ENCODE results near the gene DNAJA1.

DNA sequence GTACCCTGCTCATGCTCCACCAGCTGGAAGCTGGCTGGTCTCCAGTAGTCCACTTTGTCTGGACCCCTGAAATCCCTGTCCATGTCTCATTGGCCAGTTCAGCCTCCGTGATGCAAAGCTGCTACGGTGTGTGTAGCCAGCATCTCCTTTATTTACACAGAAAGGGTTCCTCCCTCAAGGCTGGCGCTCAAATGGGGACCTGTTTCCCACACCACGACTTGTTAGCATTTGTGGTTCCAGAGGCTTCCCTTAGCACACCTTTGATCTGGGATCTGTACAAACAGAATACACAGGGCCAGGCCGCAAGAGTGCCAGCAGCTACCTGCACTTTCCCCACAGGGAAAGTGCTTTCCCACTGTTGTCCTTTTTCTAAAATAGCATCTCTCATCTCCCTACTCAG lies 57.1 kb downstream of the DNAJA1 start:
- TF ChIP-seq, protein P1, sequence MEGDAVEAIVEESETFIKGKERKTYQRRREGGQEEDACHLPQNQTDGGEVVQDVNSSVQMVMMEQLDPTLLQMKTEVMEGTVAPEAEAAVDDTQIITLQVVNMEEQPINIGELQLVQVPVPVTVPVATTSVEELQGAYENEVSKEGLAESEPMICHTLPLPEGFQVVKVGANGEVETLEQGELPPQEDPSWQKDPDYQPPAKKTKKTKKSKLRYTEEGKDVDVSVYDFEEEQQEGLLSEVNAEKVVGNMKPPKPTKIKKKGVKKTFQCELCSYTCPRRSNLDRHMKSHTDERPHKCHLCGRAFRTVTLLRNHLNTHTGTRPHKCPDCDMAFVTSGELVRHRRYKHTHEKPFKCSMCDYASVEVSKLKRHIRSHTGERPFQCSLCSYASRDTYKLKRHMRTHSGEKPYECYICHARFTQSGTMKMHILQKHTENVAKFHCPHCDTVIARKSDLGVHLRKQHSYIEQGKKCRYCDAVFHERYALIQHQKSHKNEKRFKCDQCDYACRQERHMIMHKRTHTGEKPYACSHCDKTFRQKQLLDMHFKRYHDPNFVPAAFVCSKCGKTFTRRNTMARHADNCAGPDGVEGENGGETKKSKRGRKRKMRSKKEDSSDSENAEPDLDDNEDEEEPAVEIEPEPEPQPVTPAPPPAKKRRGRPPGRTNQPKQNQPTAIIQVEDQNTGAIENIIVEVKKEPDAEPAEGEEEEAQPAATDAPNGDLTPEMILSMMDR (IDR thresholded peaks at IDR 0.05) = no peak
- no peak for TF ChIP-seq EP300 (IDR thresholded peaks at IDR 0.05)
- TF ChIP-seq POLR2A (IDR thresholded peaks at IDR 0.05) = no peak
